SK-MEL-5 (cell line): ENCODE data around the gene CHSY3. TPM values are rescaled to one million over a fixed set of nuclear protein-coding genes. Genes with fewer than 3 reads are reported as not detected.

ENCODE experiments used
- DNase-seq: peaks from one replicate; pipeline ENCODE4 v3.0.0-alpha.2; 2016; ENCODE audit warnings: low read depth, low spot score
- in situ Hi-C: cut with HindIII; loops from 2 replicates; pipeline ENCODE4 v1.10.0; 2016; ENCODE audit warnings: low sequenced_read_pairs, high pct_unique_total_duplicates, low pct_unique_long_range_greater_than_20kb
- total RNA-seq: library from RNA; depleted of rRNA; stranded (reverse); fragments of >200 nt; shearing (Covaris generic); gene quantifications from 2 replicates; pipeline ENCODE4 v1.2.3, GENCODE V29; 2014

Gene CHSY3
- total RNA-seq, 1 experiment from 2014 or later = 7.5 TPM

DNA sequence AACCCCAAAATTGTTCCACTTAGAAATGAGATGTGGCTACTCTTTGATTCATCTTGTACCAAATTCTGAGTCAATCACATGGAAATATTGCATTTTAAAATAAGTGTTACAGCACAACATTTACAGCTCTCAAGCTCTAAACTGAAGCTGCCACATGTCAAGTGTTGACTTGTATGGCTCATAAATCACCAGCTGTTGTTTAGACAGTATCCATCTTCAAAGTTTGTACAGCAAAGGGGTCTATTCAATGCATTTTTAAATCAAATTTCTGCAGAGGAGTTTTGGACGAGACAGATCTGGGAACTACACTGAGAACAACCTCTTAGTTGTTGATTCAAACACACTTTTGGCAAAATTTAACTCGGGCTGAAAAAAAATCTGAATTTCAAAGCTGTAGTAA is 31.4 kb downstream of the CHSY3 start:
- in situ Hi-C loops = no loop called here
- DNase-seq = no peak

DNA sequence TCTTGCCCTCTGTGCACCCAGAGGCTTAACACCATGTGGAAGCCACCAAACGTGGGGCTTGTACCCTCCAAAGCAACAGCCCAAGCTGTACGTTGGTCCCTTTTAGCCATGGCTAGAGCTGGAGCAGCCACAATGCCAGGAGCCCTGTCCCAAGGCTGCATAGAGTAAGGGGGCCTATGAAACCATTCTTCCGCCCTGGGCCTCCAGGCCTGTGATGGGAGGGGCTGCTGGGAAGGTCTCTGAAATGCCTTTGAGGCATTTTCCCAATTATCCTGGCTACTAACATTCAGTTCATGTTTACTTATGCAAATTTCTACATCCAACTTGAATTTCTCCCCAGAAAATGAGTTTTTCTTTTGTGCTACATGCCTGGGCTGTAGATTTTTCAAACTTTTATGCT is 33.8 kb downstream of the CHSY3 start:
- in situ Hi-C loops = no loop called here
- no peak for DNase-seq

DNA sequence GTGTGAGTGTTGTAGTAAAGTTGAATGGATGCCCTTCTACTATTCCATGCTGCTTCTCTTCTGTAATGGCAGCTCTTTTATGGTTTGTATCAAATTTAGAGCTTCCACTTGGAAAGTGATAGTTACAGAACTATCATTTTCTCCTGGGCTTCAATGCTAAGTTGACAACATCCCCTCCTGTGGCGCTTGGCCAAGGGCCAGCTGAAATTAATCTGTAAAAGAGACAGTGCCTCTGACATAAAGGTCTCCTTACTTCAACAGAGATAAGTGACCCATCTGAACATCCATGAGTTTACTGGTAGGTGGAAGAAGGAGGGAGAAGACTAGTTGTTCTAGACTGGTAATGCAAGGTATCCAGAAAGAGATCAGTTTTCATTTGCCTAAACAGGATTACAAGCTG is 39.7 kb downstream of the CHSY3 start:
- DNase-seq = no peak
- in situ Hi-C loops = no loop called here

DNA sequence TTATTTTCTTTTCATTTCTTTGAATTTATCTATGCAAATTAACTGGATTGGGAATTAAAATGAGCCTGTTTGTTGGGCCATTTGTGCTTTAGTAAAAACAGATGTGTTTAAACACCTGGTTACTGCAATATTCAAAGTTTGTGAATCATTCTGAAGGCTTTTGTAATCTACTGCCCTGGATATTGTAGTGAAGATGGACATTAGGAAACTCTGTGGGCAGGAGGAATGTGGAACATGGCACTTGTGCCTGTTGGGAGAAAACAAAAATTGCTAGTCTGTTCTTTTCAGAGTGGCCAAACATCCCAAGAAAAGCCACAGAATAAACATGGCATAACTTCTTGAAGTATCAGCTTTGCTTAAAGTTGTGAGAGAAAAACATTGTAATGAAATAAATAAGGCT is 40.8 kb downstream of the CHSY3 start:
- in situ Hi-C loops = no loop called here
- peak; percentile 17 for DNase-seq

DNA sequence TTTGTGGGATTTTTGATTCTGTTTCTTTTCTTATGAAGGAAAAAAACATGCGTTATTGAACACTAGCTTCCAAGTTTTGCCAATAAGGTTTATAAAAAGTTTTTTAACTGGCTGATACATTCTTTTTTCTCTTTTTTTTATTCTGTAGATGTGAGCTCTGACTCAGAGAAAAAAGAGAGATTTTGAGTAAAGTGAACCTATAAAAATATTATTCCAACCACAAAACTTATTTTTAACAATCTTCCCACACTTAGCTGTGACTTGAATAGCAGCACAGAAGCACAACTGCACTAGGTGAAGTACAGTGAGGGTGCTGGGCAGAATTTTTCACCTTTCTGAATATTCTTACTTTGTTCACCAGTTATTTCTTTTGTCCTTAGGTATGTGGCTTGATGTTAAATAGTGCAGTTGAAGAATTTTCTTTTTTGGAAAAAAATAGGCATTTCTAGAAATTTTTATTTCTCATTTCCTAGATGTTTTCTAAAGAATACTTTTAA is 41.6 kb downstream of the CHSY3 start:
- in situ Hi-C loops = no loop called here
- no peak for DNase-seq

DNA sequence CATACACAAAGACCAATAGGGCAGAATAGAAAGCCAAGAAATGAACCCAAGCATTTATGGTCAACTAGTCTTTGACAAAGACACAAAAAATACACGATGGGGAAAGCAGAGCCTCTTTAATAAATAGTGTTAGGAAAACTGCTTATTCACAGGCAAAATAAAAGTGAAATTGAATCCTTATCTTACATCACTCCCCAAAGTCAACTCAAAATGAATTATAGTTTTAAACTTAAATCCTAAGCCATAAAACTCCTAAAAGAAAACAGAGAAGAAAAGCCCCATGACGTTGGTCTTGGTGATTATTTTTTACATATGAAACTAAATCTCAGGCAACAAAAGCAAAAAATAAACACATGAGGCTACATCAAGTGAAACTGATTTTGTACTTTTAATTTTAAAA is 46.8 kb downstream of the CHSY3 start:
- no peak for DNase-seq
- in situ Hi-C loops = no loop called here

DNA sequence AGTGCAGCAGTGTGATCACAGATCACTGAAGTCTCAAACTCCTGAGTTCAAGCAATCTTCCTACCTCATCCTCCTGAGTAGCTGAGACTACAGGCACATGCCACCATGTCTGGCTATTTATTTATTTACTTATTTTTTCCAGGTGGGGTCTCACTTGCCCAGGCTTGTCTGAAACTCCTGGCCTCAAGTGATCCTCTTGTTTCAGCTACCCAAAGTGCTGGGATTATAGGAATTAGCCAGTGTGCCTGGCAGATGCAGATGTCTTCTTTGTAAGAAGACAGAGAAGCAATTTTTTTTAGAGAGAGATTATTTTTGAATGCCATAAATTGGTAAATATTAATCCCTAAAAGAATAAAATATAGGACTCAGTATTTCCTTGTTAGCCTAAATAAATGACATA is 54.3 kb downstream of the CHSY3 start:
- in situ Hi-C loops = no loop called here
- no peak for DNase-seq

DNA sequence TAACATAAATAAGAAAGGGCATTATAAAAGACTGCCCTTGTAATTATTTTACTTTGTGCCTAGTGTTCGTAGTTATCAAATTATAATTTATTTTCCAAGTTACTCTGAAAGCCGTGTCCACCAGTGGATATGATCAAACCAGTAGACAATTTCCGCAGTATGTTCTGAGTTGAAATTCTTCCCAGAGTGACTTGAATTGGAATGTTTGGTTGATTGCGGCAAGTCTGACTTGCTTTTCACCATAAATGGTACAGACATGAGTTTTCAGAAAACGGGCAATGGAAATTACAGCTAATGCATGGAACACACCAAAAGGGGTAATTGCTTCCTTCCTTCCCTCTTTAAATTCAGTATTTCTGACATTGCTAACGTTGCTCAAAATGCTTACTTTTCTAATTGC is 56.6 kb downstream of the CHSY3 start:
- in situ Hi-C loops = no loop called here
- DNase-seq = no peak

DNA sequence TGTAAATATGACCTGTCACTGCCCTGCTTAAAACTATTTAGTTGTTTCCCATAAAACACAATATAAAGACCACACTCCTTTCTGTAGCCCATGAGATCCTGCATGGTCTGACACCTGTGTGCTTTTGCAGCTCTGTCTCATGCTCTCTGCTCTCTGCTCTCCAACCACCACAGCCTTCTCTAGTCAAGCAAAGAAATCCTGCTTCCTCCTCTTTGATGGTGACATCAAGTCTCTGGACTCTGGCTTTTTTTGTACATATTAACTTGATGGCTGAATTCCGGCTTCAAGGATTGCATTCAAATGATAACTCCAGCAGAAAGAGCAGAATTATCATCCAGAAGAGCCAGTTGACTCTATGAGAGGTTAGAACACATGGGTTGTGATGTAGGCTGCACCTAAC is 58.2 kb downstream of the CHSY3 start:
- DNase-seq = no peak
- in situ Hi-C loops = no loop called here

DNA sequence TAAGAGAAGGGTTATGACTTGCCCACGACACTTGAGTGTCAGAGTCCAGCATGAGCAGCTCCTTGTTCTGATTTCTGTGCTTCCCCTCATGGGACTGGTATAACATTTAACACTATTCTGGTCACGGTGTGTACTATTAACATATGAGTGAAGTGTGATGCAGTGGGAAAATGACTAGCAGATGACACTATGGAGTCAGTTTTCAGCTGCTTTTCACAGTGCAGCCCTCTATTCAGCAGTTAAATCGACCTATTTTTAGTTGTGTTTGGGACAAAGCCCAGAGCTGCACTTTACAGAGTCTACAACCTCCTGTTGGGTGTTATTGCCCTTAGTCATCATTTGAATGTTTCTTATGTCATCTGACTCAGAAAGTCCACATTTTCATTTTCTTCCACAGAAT is 59.1 kb downstream of the CHSY3 start:
- DNase-seq = peak; percentile 71
- in situ Hi-C loops = no loop called here

DNA sequence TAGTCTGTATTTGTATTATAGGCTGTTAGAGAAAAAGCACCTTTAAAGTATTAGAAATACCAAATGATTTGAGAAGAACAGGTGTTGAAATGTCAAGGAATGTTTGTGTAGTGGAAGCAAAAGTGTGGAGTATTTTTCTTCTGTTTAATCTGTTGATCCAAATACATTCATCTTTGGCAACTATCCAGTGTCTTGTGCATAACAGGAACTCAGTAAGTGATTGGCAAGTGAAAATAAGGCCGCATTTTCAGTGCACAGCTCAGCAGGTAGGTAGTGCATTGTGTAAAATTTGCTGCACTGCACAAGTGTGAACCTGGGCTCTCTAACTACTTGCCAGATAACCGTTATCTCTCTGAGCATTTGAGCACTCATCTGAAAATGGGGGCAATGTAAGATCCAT is 61.8 kb downstream of the CHSY3 start:
- DNase-seq = no peak
- in situ Hi-C loops = no loop called here

DNA sequence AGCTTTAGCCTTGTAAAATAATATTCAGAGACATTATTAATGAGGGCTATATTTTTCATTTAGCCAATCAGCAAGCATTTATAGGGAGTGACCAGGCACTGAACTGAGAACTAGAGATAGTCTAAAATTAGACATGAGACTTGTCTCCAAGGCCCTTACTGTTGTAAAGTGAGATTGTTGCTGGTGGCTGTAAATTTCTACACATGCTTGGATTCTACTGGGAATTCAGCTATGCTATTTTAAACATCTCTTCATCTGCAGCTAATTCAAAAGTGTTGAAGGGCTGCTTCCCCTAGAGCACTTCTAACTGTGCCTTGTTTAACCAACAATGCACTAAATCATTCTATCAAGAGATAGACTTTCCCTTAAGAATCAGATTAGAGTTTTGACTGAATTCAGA is 67.4 kb downstream of the CHSY3 start:
- in situ Hi-C loops = no loop called here
- peak; percentile 24 for DNase-seq

DNA sequence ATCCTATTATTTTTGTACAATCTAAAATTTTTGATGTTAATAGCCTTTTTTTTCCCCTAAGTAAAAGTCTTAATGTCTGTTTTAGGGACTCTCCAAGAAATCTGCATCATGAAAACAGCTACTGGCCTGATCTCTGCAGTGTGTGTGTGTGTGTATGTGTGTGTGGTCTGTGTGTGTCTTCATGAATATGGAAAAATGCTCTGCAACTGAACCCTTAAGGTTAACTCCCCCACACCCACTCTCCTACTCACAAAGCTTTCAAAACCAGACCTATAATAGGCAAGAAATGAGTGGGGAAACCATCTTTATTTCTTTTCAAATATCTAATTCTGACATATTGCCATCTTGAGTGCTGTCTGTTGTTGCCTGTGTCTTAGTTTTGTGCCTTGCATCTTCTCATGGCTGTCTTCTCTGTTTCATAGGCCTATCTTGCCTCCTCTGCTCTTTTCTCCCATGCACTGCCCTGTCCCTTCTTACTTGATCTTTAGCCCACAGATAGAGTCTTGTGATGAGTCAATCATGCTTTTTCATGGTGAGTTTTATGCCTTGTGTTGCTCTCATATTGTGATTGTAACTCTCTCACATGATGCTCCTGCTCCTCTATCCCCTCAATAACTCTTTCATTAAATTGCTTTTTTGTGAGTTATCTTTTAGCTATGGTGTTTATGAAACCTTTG is 68.3 kb downstream of the CHSY3 start:
- peak; percentile 84 for DNase-seq
- in situ Hi-C loops = no loop called here

DNA sequence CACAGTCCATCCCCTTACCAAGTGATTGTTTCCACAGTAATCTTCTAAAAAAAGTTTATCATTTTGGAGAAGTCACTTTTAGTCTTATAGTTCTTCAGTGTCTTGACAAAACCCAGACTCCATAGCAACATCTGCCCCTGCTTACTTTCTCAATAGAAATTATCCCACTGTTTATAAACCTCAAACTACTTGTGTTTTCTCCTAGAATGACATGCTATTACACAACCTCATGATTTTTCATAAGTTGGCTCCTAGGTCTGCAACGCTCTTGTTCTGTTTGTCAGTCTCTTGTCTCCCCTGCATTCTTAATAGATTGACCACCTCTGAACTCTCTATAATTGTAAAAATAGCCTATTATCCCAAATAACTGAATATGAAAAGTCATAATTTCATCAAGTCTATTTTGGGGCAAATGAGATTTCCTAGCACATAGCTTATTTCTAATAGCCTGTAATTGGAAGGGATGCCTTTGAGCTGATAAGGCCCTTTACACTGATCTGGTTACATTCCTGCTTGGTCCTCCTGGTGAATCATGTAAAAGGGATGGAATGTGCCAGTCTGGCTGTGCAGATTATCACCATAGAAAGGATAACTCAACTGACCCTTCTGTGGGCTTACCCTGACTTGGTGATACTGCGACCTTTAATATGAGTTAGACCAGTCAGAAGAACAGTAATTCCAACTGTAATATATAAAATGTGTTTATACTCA is 69.6 kb downstream of the CHSY3 start:
- DNase-seq = no peak
- in situ Hi-C loops = no loop called here

DNA sequence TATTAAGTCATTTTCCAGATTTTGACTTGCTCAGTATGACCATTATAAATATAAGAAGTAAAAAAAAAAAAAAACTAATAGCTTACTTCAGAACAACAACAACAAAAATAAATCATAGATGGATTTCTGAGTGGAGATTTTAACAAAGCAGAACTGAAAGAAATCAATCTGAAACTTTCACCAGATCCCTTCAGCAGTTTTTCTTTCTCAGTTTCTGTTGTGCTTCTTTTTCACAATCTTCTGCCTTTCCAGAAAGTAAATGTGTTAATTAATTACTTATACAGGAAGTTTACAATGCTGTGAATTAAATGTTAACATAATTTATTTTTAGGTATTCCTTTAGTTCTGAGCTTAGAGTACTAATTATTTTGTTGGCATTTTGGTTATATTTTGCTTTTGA is 73.5 kb downstream of the CHSY3 start:
- in situ Hi-C loops = no loop called here
- no peak for DNase-seq

DNA sequence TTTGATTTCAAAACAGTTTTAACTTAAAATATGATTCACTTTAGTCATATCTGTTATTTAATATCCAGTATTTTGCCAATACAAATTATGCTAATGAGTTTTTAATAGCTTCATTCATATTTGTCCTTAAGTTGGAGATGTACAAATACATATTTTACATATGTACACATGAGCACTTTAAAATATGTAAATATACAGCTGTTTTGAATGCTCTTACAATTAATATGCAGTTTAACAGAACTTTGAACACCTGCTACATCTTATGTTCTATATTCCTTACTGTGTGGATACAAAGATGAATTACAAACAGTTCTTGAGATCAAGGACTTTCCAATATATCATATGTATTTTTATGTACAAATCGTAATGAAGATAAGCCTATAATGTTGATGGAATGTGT is 74.0 kb downstream of the CHSY3 start:
- DNase-seq = no peak
- in situ Hi-C loops = no loop called here

DNA sequence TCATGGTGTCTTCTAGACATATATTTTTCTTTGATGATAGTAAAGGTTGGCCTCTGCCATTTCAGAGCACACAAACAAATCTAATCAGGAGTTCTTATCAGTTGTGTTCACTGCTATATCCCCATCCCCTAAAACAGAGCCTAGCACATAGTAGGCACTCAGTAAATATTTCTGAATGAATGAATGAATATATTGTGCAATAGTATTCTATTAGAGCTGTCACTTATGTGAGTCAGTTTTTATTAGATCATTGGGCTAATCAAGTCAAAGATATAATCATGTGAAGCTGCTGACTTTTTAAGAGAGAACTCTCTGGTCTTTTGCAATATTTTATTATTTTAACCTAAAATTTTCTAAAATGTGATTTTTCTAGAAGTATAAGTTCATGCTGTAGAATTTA is 84.2 kb downstream of the CHSY3 start:
- DNase-seq = no peak
- in situ Hi-C loops = no loop called here

DNA sequence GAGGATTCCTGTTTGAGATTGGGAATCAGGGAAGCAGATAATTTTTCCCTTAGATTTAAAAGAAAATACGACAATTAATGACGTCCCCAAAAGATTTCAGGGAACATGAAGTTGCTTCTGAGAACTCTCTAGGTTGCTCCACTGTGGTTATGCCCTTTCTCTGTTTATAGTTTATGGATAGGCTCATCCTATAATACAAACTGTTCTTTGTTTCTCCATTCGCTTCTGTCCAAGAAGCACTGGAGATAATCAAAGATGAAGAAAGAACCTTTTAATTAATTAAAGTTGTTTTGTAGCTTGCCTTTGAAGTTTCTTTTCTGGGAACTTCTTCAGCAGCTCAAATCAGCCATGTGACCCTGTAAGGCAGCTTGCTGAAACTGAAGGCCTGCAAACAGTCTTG is 87.5 kb downstream of the CHSY3 start:
- in situ Hi-C loops = no loop called here
- peak; percentile 56 for DNase-seq

DNA sequence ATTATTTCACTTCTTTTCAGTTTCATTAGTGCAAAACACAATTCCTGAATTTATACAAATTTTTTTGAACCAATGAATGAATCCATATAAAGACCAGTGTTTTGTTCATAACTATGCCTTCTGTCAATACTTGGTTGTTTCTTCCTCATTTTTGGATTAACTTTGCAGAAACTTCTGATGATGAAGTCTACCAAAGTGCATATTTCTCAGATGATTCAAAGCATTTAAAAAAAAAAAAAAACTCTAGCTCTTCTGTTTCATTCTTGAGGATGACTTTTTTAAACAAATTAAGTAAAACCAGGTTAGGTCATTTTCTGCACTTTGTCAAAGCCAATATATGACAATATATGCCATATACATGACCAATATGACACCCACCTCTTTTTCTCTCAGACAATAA is 92.6 kb downstream of the CHSY3 start:
- DNase-seq = no peak
- in situ Hi-C loops = no loop called here
